Measurements from ENCODE around the gene PAK5.

Gene PAK5

GRCh38 chr20:9520086-9520485 is 318.8 kb downstream of the PAK5 start:
- H4K20me1 ChIP-seq (ENCODE audit: low read depth, low read length): no peaks in the 10 kb centered on the region
- TF ChIP-seq EZH2phosphoT487 (conservative IDR thresholded peaks at IDR 0.05; ENCODE audit: low read length): no peak
- TF ChIP-seq, protein P1, sequence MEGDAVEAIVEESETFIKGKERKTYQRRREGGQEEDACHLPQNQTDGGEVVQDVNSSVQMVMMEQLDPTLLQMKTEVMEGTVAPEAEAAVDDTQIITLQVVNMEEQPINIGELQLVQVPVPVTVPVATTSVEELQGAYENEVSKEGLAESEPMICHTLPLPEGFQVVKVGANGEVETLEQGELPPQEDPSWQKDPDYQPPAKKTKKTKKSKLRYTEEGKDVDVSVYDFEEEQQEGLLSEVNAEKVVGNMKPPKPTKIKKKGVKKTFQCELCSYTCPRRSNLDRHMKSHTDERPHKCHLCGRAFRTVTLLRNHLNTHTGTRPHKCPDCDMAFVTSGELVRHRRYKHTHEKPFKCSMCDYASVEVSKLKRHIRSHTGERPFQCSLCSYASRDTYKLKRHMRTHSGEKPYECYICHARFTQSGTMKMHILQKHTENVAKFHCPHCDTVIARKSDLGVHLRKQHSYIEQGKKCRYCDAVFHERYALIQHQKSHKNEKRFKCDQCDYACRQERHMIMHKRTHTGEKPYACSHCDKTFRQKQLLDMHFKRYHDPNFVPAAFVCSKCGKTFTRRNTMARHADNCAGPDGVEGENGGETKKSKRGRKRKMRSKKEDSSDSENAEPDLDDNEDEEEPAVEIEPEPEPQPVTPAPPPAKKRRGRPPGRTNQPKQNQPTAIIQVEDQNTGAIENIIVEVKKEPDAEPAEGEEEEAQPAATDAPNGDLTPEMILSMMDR (IDR thresholded peaks at IDR 0.05; ENCODE audit: insufficient read depth, low read length, poor library complexity, severe bottlenecking): no peak
- H3K27me3 ChIP-seq (ENCODE audit: low read length): no peaks in the 10 kb centered on the region
- no peak overlapping the region for H3K27ac ChIP-seq (ENCODE audit: low read depth, low read length)
- H3K9me2 ChIP-seq (replicated peaks; ENCODE audit: insufficient read depth, low read length): no peaks in the 10 kb centered on the region
- H3K9ac ChIP-seq (ENCODE audit: low read length): no peak overlapping the region
- no peaks in the 10 kb centered on the region for H3K79me2 ChIP-seq (ENCODE audit: insufficient read depth, low read length)
- no peaks in the 10 kb centered on the region for H3K9me3 ChIP-seq (ENCODE audit: insufficient read depth, low read length)
- no peaks in the 10 kb centered on the region for H3F3A ChIP-seq (ENCODE audit: insufficient read depth)
- no peak overlapping the region for H2AFZ ChIP-seq (ENCODE audit: low read depth, low read length, severe bottlenecking)
- H3K36me3 ChIP-seq (ENCODE audit: low read length): no peaks in the 10 kb centered on the region
- H3K4me3 ChIP-seq (ENCODE audit: insufficient read depth, low read length, poor library complexity, severe bottlenecking): no peak overlapping the region
- no peak overlapping the region for H3K4me2 ChIP-seq (ENCODE audit: low read depth, low read length, poor library complexity, severe bottlenecking)

DNA sequence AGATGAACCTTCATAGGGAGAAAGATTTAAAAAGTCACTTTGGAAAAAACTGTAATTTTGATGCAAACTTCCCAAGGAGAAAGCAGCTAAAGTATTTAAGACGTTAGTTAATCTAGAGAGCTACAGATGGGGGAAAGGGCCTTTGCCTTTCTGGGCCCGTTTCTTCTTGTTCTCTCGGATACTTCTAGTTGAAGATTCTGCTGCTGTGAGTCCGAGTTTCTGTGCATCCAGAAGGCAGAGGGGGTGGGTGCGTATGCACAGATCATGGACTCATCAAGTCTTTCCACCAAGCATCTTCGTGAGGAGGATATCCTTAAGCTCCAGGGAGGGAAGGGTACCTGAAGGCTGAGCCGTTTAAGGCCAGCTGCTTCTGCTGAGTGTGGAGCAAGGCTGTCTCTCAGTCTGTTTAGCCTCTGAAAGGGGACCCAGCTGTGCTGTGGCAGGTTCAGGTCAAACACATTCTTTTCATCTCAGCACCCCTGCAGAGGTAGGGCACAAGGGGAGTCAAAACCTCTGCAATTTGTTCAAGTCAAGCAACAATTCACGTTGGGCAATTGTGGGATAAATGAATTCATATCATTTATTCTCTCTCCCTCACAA is 320.2 kb downstream of the PAK5 start:
- no peak overlapping the region for H3K4me3 ChIP-seq (ENCODE audit: insufficient read depth, low read length, poor library complexity, severe bottlenecking)
- TF ChIP-seq, protein P1 (IDR thresholded peaks at IDR 0.05; ENCODE audit: insufficient read depth, low read length, poor library complexity, severe bottlenecking): no peak
- no peak for TF ChIP-seq EZH2phosphoT487 (conservative IDR thresholded peaks at IDR 0.05; ENCODE audit: low read length)
- no peaks in the 10 kb centered on the region for H3K27me3 ChIP-seq (ENCODE audit: low read length)

DNA sequence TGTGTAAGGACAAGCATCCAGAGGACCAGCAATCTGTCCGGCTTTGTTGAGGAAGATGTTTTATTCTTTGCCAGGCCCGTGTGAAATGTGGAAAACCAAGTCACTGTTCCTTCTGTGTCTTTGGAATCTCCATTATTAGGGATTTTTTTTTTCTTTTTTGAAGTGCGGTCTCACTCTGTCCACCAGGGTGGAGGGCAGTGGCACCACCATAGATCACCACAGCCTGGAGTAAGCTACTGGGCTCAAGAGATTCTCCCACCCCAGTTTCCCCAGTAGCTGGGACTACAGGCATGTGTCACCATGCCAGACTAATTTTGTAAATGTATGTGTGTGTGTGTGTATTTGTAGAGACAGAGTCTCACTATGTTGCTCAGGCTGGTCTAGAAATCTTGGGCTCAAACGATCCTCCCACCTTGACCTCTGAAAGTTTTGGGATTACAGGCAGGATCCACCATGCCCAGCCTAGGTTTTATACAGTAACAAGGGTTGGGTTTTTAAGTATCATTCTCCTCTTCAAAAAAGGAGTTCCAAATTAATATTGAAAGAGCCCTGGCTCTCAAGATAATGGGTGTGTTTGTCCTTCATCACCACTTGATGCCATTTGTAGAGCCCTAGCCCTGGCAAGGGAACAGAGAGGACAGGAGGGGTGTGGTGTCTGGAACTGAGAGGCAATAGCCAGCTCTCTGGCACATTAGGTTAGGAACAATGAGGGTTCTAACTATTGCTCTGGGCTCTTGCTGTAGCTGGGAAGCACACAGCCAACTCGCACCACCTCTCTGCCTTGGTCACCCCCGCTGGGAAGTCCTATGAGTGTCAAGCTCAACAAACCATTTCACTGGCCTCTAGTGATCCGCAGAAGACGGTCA is 321.3 kb downstream of the PAK5 start:
- H3K4me3 ChIP-seq (ENCODE audit: insufficient read depth, low read length, poor library complexity, severe bottlenecking): no peak overlapping the region

More for the DNA sequence above, 320.2 kb downstream of the PAK5 start:
- Histone ChIP-seq H3K27ac (ENCODE audit: low read depth, low read length) (no peak overlapping the region), H2AFZ (ENCODE audit: low read depth, low read length, severe bottlenecking) (no peak overlapping the region), H3K79me2 (ENCODE audit: insufficient read depth, low read length) (no peaks in the 10 kb centered on the region), H3F3A (ENCODE audit: insufficient read depth) (no peaks in the 10 kb centered on the region), H4K20me1 (ENCODE audit: low read depth, low read length) (no peaks in the 10 kb centered on the region), H3K4me2 (ENCODE audit: low read depth, low read length, poor library complexity, severe bottlenecking) (no peak overlapping the region), H3K9me2 (replicated peaks; ENCODE audit: insufficient read depth, low read length) (no peaks in the 10 kb centered on the region), H3K36me3 (ENCODE audit: low read length) (no peaks in the 10 kb centered on the region), H3K9ac (ENCODE audit: low read length) (no peak overlapping the region), H3K9me3 (ENCODE audit: insufficient read depth, low read length) (no peaks in the 10 kb centered on the region)

More for the DNA sequence above, 321.3 kb downstream of the PAK5 start:
- Histone ChIP-seq H3K9me2 (replicated peaks; ENCODE audit: insufficient read depth, low read length) (no peaks in the 10 kb centered on the region), H3K9ac (ENCODE audit: low read length) (no peak overlapping the region), H2AFZ (ENCODE audit: low read depth, low read length, severe bottlenecking) (no peak overlapping the region), H3K27me3 (ENCODE audit: low read length) (no peaks in the 10 kb centered on the region), H4K20me1 (ENCODE audit: low read depth, low read length) (no peaks in the 10 kb centered on the region), H3K4me2 (ENCODE audit: low read depth, low read length, poor library complexity, severe bottlenecking) (no peak overlapping the region), H3K9me3 (ENCODE audit: insufficient read depth, low read length) (no peaks in the 10 kb centered on the region), H3F3A (ENCODE audit: insufficient read depth) (no peaks in the 10 kb centered on the region), H3K36me3 (ENCODE audit: low read length) (no peaks in the 10 kb centered on the region), H3K79me2 (ENCODE audit: insufficient read depth, low read length) (no peaks in the 10 kb centered on the region), H3K27ac (ENCODE audit: low read depth, low read length) (no peak overlapping the region)
- TF ChIP-seq, protein P1 (IDR thresholded peaks at IDR 0.05; ENCODE audit: insufficient read depth, low read length, poor library complexity, severe bottlenecking): no peak
- no peak for TF ChIP-seq EZH2phosphoT487 (conservative IDR thresholded peaks at IDR 0.05; ENCODE audit: low read length)

Data from SU-DHL-6 (cell line).